IMR-90 (cell line): ENCODE measurements around the gene CDRT15L2. TPM values are rescaled to one million over a fixed set of nuclear protein-coding genes. Genes with fewer than 3 reads are reported as not detected.
A peak's percentile ranks its signal among the peaks of the same experiment; 100 is the strongest.
"Not testable (repeated sequence)": the region's sequence is repeated elsewhere in the genome, so short reads cannot be mapped to it uniquely, and the experiment has no call there.

Experiments used
- ATAC-seq: fragments of 200-7000 bp; cut with Tn5 transposase; 2 replicates; pipeline ENCODE4 v1.9.1; 2020; ENCODE audit warnings: low read depth, mild to moderate bottlenecking, moderate library complexity
- BruUV-seq: library from RNA; stranded (reverse); fragments of 400-500 nt; replicated peaks from 2 replicates; lab custom pipeline; 2021; lab: Mats Ljungman, UMichigan
- CTCF ChIA-PET: fragments of 300-600 bp; formaldehyde crosslinking; extraction: SDS; loops from one replicate; lab custom pipeline; 2021; ENCODE audit warnings: antibody characterized with exemption; lab: Yijun Ruan, JAX
- POLR2A ChIA-PET: fragments of 300-600 bp; sonication (Branson Sonifier 250); formaldehyde crosslinking; loops from one replicate; lab custom pipeline; 2022; ENCODE audit warnings: antibody characterized with exemption; ENCODE audit not compliant: unreplicated experiment; lab: Charles Lee
- DNase-seq: peaks from one replicate; pipeline ENCODE4 v3.0.0; 2013
- H2AFZ ChIP-seq: replicated peaks from 2 replicates; pipeline ENCODE3; 2013; ENCODE audit warnings: low read length, mild to moderate bottlenecking; ENCODE audit not compliant: poor library complexity
- H2AK5ac ChIP-seq: 2 replicates; pipeline ENCODE4 v1.6.1; 2013; ENCODE audit warnings: low read depth, low read length, inconsistent platforms
- H2AK9ac ChIP-seq: replicated peaks from 2 replicates; pipeline ENCODE3; 2013; ENCODE audit warnings: mild to moderate bottlenecking, low read depth, low read length, moderate library complexity; ENCODE audit not compliant: poor library complexity
- H2BK120ac ChIP-seq: 2 replicates; pipeline ENCODE4 v1.6.1; 2013; ENCODE audit warnings: low read depth, low read length, inconsistent platforms
- H2BK15ac ChIP-seq: 3 replicates; pipeline ENCODE4 v1.6.1; 2013; ENCODE audit warnings: low read depth, low read length, inconsistent platforms
- H2BK20ac ChIP-seq: 2 replicates; pipeline ENCODE4 v1.6.1; 2013; ENCODE audit warnings: low read depth, mild to moderate bottlenecking, inconsistent platforms, low read length, moderate library complexity
- H2BK5ac ChIP-seq: 2 replicates; pipeline ENCODE4 v1.6.1; 2013; ENCODE audit warnings: mild to moderate bottlenecking, low read depth, low read length, inconsistent platforms; ENCODE audit not compliant: poor library complexity, severe bottlenecking
- H3K14ac ChIP-seq: replicated peaks from 2 replicates; pipeline ENCODE4 v1.6.1; 2013; ENCODE audit warnings: low read depth, low read length, inconsistent platforms
- H3K18ac ChIP-seq: 2 replicates; pipeline ENCODE4 v1.6.1; 2013; ENCODE audit warnings: low read depth, low read length, control low read depth
- H3K23ac ChIP-seq: 2 replicates; pipeline ENCODE4 v1.6.1; 2013; ENCODE audit warnings: low read depth, low read length, inconsistent platforms
- H3K27ac ChIP-seq: 2 replicates; pipeline ENCODE4 v1.5.1; 2013; ENCODE audit warnings: mild to moderate bottlenecking, control low read depth, low read length; ENCODE audit not compliant: insufficient read depth
- H3K27me3 ChIP-seq: 2 replicates; pipeline ENCODE4 v1.6.1; 2013; ENCODE audit warnings: low read length; ENCODE audit not compliant: control insufficient read depth, insufficient read depth
- H3K36me3 ChIP-seq: 2 replicates; pipeline ENCODE4 v1.6.1; 2013; ENCODE audit warnings: low read length, mixed read lengths; ENCODE audit not compliant: control insufficient read depth, insufficient read depth
- H3K4ac ChIP-seq: 2 replicates; pipeline ENCODE4 v1.6.1; 2013; ENCODE audit warnings: low read depth, low read length, inconsistent platforms
- H3K4me1 ChIP-seq: 2 replicates; pipeline ENCODE4 v1.6.1; 2013; ENCODE audit warnings: low read length, mixed read lengths; ENCODE audit not compliant: control insufficient read depth, insufficient read depth
- H3K4me2 ChIP-seq: 2 replicates; pipeline ENCODE4 v1.6.1; 2013; ENCODE audit warnings: low read depth, mild to moderate bottlenecking, control low read depth, low read length, moderate library complexity
- H3K4me3 ChIP-seq: 2 replicates; pipeline ENCODE4 v1.5.1; 2013; ENCODE audit warnings: low read depth, mild to moderate bottlenecking, control low read depth, low read length, moderate library complexity; ENCODE audit not compliant: insufficient read depth
- H3K56ac ChIP-seq: 2 replicates; pipeline ENCODE4 v1.6.1; 2013; ENCODE audit warnings: low read length, inconsistent platforms; ENCODE audit not compliant: insufficient read depth; ENCODE audit errors: extremely low read depth
- H3K79me1 ChIP-seq, 2 experiments: 2 replicates each; pipeline ENCODE4 v1.6.1; 2013; ENCODE audit warnings: low read length in 2 of 2, inconsistent platforms in 1 of 2, low read depth in 1 of 2
- H3K9ac ChIP-seq: 2 replicates; pipeline ENCODE4 v1.6.1; 2013; ENCODE audit warnings: low read depth, low read length, control low read depth
- H3K9me1 ChIP-seq: 2 replicates; pipeline ENCODE4 v1.6.1; 2013; ENCODE audit warnings: low read length, inconsistent platforms; ENCODE audit not compliant: insufficient read depth
- H3K9me3 ChIP-seq: 2 replicates; pipeline ENCODE4 v1.6.1; 2013; ENCODE audit warnings: low read length; ENCODE audit not compliant: control insufficient read depth, insufficient read depth
- H4K20me1 ChIP-seq: 2 replicates; pipeline ENCODE4 v1.6.1; 2013; ENCODE audit warnings: low read length, inconsistent platforms; ENCODE audit not compliant: insufficient read depth
- H4K5ac ChIP-seq: 2 replicates; pipeline ENCODE4 v1.6.1; 2013; ENCODE audit warnings: mild to moderate bottlenecking, low read depth, low read length, control low read depth
- H4K8ac ChIP-seq, 2 experiments: 2 replicates each; pipeline ENCODE4 v1.6.1; 2013; ENCODE audit warnings: low read depth in 2 of 2, low read length in 2 of 2, control low read depth in 1 of 2, inconsistent platforms in 1 of 2
- H4K91ac ChIP-seq: 2 replicates; pipeline ENCODE4 v1.6.1; 2013; ENCODE audit warnings: low read depth, low read length, inconsistent platforms; ENCODE audit not compliant: insufficient read depth
- WGBS, 2 experiments: methylation state at CpG; one replicate each; pipeline versions ENCODE4 v1.1.5 to v1.1.7; 2013; ENCODE audit warnings: missing lambda C conversion rate in 2 of 2; ENCODE audit not compliant: insufficient read length in 1 of 2; ENCODE audit errors: extremely low coverage in 2 of 2; 5-methylcytosine and 5-hydroxymethylcytosine counted together
- dilution Hi-C: fragments of 300-500 bp; cut with HindIII; formaldehyde crosslinking; loops from one replicate; pipeline ENCODE4 v1.14.3; 2018; ENCODE audit warnings: low sequenced_read_pairs; ENCODE audit not compliant: unreplicated experiment
- in situ Hi-C: fragments of 300-500 bp; cut with MboI; formaldehyde crosslinking; loops from 3 replicates; pipeline ENCODE4 v1.14.3; 2019; ENCODE audit warnings: low sequenced_read_pairs, inconsistent platforms, mixed read lengths
- intact Hi-C: fragments of 100-400 bp; cut with micrococcal nuclease; formaldehyde crosslinking; loops from 2 replicates; pipeline ENCODE4 v1.10.0; 2022
- polyA plus RNA-seq, 3 experiments: library from polyadenylated mRNA; depleted of rRNA; stranded (reverse); fragments of >200 nt; gene quantifications; 2 replicates each; pipeline ENCODE4 v1.2.3, GENCODE V29; 2012; ENCODE audit warnings: low replicate concordance in 1 of 3
- total RNA-seq: library from RNA; depleted of rRNA; stranded (reverse); fragments of >200 nt; gene quantifications from 2 replicates; pipeline ENCODE4 v1.2.3, GENCODE V29; 2012

The CDRT15L2 gene
- total and polyA plus RNA-seq, 2 of the 4 experiments (the other 2 are of a cell fraction) = not detected

- H2BK20ac ChIP-seq, H2BK5ac ChIP-seq, H3K4me1 ChIP-seq, dilution Hi-C loops, H3K4me2 ChIP-seq, H2AK9ac ChIP-seq, ATAC-seq, H2BK120ac ChIP-seq, H3K9me3 ChIP-seq, H2AK5ac ChIP-seq, H3K56ac ChIP-seq, H4K8ac ChIP-seq, H3K4ac ChIP-seq, H3K9ac ChIP-seq, H3K14ac ChIP-seq, POLR2A ChIA-PET, H2BK15ac ChIP-seq, H4K91ac ChIP-seq, H2AFZ ChIP-seq, H4K5ac ChIP-seq, H3K27me3 ChIP-seq, H3K27ac ChIP-seq, intact Hi-C loops, H3K36me3 ChIP-seq, H4K20me1 ChIP-seq, H3K4me3 ChIP-seq, H3K9me1 ChIP-seq, in situ Hi-C loops, H3K23ac ChIP-seq, H3K79me1 ChIP-seq, CTCF ChIA-PET, BruUV-seq, H3K18ac ChIP-seq: not testable (repeated sequence)
- WGBS, 2 experiments = no CpG with 5 or more reads among the region's 2 CpGs
- peak; percentile 8 for DNase-seq
Observed at GRCh38 chr17:20575071-20575470, 4.5 kb upstream of the CDRT15L2 start.

DNA sequence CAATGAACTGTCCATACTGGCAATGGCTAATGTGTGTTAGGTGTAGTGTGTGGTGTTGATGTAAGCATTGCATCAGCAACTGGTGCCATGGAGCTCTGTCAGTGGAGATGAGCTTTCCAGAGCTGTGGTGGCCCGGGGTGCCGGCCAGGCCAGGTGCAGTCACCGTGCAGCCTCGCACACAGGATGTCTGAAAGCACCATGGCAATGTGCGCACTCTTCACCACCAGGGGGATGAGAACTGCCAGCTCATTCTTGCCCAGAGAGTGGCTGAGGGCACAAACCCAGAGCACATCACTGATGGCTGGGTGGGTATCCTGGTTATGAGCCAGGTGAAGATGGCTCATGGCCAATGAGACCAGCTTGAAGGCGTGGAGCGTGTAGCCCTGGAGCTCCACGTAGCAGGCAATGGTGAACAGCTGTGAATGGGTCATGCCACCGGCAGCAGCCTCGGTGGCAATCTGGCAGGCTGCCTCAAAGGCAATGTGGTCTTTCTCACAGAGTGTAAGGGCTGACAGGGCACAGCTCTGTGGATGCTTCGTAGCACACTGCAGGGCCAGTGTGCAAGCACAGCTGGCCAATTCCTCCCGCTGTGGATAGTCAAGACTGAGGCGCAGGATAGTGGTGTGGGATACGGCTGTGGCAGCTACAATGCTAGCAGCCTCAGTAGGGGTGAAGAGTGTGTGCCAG is 4.5 kb downstream of the CDRT15L2 start:
- H3K27me3 ChIP-seq, BruUV-seq, H2AFZ ChIP-seq, H2AK9ac ChIP-seq, intact Hi-C loops, H2BK20ac ChIP-seq, in situ Hi-C loops, H2BK15ac ChIP-seq, H3K56ac ChIP-seq, H3K4me1 ChIP-seq, dilution Hi-C loops, H3K27ac ChIP-seq, CTCF ChIA-PET, H3K18ac ChIP-seq, H3K9ac ChIP-seq, H2BK5ac ChIP-seq, H3K23ac ChIP-seq, H3K4ac ChIP-seq, H3K4me2 ChIP-seq, H3K4me3 ChIP-seq, H4K5ac ChIP-seq, H3K14ac ChIP-seq, H4K20me1 ChIP-seq, H3K9me3 ChIP-seq, H3K79me1 ChIP-seq, H2AK5ac ChIP-seq, H2BK120ac ChIP-seq, H3K36me3 ChIP-seq, DNase-seq, ATAC-seq, H3K9me1 ChIP-seq, H4K91ac ChIP-seq, H4K8ac ChIP-seq: not testable (repeated sequence)
- 76% methylated on average over 3 of the region's 14 CpGs; no CpG with 5 or more reads in 1 of the 2 experiments for WGBS, 2 experiments
- POLR2A ChIA-PET = interaction anchor here (0.6 kb wide), 1 partner anchor 116 kb away, joined by 13 read pairs; no protein-coding TSS in a partner anchor
